ENCODE data around the gene AFMID. TPM values are rescaled to one million over a fixed set of nuclear protein-coding genes. Genes with fewer than 3 reads are reported as not detected.

AFMID gene
- total and polyA plus RNA-seq, 2 of the 13 experiments (the other 11 are each of a cell fraction or from before 2014, with no cell fraction given) = 249 to 270 TPM

DNA sequence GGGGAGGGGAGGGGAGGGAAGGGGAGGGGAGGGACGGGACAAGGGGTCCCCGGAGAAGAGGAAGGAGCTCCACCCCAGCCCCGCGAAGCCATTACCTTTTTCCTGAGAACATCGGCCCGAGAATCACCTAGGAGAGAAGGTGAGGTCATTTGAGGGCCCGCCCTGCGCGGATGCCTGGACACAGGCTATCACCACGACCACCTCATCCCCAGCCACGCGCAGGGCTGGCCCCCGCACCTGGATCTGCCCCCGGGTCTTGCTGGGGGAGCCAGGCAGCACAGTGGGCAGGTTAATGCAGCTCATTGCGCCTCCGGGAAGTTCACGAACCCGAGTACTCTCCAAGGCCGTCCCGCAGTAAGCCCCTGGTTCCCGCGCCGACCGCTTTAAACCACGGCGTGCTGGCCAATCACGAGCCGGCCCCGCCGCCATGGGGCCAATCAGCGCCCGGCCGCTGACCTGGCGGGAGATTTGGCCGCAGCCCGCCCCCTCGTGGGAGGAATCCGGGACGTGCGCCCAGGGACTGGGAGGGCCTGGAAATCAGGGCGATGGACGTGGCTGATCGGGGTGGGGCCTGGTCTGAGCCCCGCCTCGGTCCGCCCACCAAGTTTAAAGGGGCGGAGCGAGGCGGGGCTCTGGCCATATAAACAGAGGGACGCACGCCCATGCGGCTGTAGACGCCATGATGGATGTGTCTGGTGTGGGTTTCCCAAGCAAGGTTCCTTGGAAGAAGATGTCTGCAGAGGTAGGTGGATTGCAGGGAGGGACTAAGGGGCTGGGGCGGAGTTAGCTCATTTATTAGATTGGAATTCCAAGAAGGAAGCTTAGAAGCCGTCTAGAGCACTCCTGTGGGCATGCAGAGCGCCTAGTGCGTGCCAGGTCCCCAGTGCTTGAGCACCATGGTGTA, at the start of gene AFMID, which contains the start of gene TK1 (continued):
- TF ChIP-seq ZNF543 (CRISPR knock-in tag; IDR thresholded peaks at IDR 0.05) (peak; percentile 85), PHB2 (IDR thresholded peaks at IDR 0.05; ENCODE audit: partially characterized antibody) (no peak), NCOA2 (CRISPR knock-in tag; IDR thresholded peaks at IDR 0.05) (peak; percentile 72), MIER3 (CRISPR knock-in tag; IDR thresholded peaks at IDR 0.05; ENCODE audit: borderline replicate concordance) (peak; percentile 78), KDM2A (CRISPR knock-in tag; IDR thresholded peaks at IDR 0.05; ENCODE audit: borderline replicate concordance, low read depth) (peak; percentile 91), SIN3B (IDR thresholded peaks at IDR 0.05; ENCODE audit: low read length) (peak; percentile 85), POLR2AphosphoS5 (IDR thresholded peaks at IDR 0.05; ENCODE audit: low read depth, low read length) (peak; percentile 100), U2AF1 (optimal IDR thresholded peaks at IDR 0.05; ENCODE audit: low read depth, low read length) (peak; percentile 90), RFX3 (CRISPR knock-in tag; IDR thresholded peaks at IDR 0.05) (peak; percentile 11; the same call in 1 of the 2 replicates), KDM1A (CRISPR knock-in tag; IDR thresholded peaks at IDR 0.05) (0 out of 2 replicates have a peak, but pooled peaks have one; percentile 39)
- TF ChIP-seq, protein P1, sequence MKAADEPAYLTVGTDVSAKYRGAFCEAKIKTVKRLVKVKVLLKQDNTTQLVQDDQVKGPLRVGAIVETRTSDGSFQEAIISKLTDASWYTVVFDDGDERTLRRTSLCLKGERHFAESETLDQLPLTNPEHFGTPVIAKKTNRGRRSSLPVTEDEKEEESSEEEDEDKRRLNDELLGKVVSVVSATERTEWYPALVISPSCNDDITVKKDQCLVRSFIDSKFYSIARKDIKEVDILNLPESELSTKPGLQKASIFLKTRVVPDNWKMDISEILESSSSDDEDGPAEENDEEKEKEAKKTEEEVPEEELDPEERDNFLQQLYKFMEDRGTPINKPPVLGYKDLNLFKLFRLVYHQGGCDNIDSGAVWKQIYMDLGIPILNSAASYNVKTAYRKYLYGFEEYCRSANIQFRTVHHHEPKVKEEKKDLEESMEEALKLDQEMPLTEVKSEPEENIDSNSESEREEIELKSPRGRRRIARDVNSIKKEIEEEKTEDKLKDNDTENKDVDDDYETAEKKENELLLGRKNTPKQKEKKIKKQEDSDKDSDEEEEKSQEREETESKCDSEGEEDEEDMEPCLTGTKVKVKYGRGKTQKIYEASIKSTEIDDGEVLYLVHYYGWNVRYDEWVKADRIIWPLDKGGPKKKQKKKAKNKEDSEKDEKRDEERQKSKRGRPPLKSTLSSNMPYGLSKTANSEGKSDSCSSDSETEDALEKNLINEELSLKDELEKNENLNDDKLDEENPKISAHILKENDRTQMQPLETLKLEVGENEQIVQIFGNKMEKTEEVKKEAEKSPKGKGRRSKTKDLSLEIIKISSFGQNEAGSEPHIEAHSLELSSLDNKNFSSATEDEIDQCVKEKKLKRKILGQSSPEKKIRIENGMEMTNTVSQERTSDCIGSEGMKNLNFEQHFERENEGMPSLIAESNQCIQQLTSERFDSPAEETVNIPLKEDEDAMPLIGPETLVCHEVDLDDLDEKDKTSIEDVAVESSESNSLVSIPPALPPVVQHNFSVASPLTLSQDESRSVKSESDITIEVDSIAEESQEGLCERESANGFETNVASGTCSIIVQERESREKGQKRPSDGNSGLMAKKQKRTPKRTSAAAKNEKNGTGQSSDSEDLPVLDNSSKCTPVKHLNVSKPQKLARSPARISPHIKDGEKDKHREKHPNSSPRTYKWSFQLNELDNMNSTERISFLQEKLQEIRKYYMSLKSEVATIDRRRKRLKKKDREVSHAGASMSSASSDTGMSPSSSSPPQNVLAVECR (CRISPR knock-in tag; IDR thresholded peaks at IDR 0.05; ENCODE audit: borderline replicate concordance) = peak; percentile 89
- TF ChIP-seq, protein P2, sequence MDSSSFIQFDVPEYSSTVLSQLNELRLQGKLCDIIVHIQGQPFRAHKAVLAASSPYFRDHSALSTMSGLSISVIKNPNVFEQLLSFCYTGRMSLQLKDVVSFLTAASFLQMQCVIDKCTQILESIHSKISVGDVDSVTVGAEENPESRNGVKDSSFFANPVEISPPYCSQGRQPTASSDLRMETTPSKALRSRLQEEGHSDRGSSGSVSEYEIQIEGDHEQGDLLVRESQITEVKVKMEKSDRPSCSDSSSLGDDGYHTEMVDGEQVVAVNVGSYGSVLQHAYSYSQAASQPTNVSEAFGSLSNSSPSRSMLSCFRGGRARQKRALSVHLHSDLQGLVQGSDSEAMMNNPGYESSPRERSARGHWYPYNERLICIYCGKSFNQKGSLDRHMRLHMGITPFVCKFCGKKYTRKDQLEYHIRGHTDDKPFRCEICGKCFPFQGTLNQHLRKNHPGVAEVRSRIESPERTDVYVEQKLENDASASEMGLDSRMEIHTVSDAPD (CRISPR knock-in tag; IDR thresholded peaks at IDR 0.05) = peak; percentile 95
- TF ChIP-seq, protein P3, sequence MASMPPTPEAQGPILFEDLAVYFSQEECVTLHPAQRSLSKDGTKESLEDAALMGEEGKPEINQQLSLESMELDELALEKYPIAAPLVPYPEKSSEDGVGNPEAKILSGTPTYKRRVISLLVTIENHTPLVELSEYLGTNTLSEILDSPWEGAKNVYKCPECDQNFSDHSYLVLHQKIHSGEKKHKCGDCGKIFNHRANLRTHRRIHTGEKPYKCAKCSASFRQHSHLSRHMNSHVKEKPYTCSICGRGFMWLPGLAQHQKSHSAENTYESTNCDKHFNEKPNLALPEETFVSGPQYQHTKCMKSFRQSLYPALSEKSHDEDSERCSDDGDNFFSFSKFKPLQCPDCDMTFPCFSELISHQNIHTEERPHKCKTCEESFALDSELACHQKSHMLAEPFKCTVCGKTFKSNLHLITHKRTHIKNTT (CRISPR knock-in tag; IDR thresholded peaks at IDR 0.05) = no peak
- TF ChIP-seq, protein P4, sequence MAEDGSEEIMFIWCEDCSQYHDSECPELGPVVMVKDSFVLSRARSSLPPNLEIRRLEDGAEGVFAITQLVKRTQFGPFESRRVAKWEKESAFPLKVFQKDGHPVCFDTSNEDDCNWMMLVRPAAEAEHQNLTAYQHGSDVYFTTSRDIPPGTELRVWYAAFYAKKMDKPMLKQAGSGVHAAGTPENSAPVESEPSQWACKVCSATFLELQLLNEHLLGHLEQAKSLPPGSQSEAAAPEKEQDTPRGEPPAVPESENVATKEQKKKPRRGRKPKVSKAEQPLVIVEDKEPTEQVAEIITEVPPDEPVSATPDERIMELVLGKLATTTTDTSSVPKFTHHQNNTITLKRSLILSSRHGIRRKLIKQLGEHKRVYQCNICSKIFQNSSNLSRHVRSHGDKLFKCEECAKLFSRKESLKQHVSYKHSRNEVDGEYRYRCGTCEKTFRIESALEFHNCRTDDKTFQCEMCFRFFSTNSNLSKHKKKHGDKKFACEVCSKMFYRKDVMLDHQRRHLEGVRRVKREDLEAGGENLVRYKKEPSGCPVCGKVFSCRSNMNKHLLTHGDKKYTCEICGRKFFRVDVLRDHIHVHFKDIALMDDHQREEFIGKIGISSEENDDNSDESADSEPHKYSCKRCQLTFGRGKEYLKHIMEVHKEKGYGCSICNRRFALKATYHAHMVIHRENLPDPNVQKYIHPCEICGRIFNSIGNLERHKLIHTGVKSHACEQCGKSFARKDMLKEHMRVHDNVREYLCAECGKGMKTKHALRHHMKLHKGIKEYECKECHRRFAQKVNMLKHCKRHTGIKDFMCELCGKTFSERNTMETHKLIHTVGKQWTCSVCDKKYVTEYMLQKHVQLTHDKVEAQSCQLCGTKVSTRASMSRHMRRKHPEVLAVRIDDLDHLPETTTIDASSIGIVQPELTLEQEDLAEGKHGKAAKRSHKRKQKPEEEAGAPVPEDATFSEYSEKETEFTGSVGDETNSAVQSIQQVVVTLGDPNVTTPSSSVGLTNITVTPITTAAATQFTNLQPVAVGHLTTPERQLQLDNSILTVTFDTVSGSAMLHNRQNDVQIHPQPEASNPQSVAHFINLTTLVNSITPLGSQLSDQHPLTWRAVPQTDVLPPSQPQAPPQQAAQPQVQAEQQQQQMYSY (CRISPR knock-in tag; IDR thresholded peaks at IDR 0.05) = no peak; the same call in 1 of the 2 replicates
- TF ChIP-seq, protein P5, sequence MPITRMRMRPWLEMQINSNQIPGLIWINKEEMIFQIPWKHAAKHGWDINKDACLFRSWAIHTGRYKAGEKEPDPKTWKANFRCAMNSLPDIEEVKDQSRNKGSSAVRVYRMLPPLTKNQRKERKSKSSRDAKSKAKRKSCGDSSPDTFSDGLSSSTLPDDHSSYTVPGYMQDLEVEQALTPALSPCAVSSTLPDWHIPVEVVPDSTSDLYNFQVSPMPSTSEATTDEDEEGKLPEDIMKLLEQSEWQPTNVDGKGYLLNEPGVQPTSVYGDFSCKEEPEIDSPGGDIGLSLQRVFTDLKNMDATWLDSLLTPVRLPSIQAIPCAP (CRISPR knock-in tag; IDR thresholded peaks at IDR 0.05; ENCODE audit: low read depth) = no peak
- TF ChIP-seq, protein P6, sequence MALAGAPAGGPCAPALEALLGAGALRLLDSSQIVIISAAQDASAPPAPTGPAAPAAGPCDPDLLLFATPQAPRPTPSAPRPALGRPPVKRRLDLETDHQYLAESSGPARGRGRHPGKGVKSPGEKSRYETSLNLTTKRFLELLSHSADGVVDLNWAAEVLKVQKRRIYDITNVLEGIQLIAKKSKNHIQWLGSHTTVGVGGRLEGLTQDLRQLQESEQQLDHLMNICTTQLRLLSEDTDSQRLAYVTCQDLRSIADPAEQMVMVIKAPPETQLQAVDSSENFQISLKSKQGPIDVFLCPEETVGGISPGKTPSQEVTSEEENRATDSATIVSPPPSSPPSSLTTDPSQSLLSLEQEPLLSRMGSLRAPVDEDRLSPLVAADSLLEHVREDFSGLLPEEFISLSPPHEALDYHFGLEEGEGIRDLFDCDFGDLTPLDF (CRISPR knock-in tag; IDR thresholded peaks at IDR 0.05) = peak; percentile 100

Data from HepG2 (cell line).